Neutrophil (primary cell): ENCODE data around the gene RIMBP2.

Experiments used
- H3K27ac ChIP-seq: fragments of 200-600 bp; sonication (generic); 2 replicates; pipeline ENCODE4 v1.5.1; 2016; ENCODE audit warnings: mild to moderate bottlenecking, moderate library complexity
- H3K27me3 ChIP-seq: fragments of 200-600 bp; sonication (generic); 2 replicates; pipeline ENCODE4 v1.6.0; 2016; ENCODE audit warnings: mild to moderate bottlenecking
- H3K36me3 ChIP-seq: fragments of 200-600 bp; sonication (generic); 2 replicates; pipeline ENCODE4 v1.5.1; 2017
- H3K4me1 ChIP-seq, 2 experiments: fragments of 200-600 bp in 1 of 2; sonication (generic) in 1 of 2; 1 replicate in 1 of 2; 2 replicates in 1 of 2; pipeline versions ENCODE4 v1.5.1 to v1.6.1; 2013 to 2016; ENCODE audit warnings: low read depth in 1 of 2, low read length in 1 of 2, mild to moderate bottlenecking in 1 of 2, moderate library complexity in 1 of 2; ENCODE audit not compliant: control insufficient read depth in 1 of 2, insufficient read depth in 1 of 2
- H3K4me3 ChIP-seq, 2 experiments: fragments of 200-600 bp in 1 of 2; sonication (generic) in 1 of 2; 1 replicate in 1 of 2; 2 replicates in 1 of 2; pipeline ENCODE4 v1.5.1; 2013 to 2016; ENCODE audit warnings: low read depth in 1 of 2, low read length in 1 of 2, mild to moderate bottlenecking in 1 of 2, moderate library complexity in 1 of 2
- H3K9me3 ChIP-seq: fragments of 200-600 bp; sonication (generic); 2 replicates; pipeline ENCODE4 v1.5.1; 2016
- TF ChIP-seq, protein P1 (sequence below): fragments of 200-600 bp; sonication (generic); IDR thresholded peaks from 2 replicates; pipeline ENCODE4 v1.5.1; 2016; ENCODE audit warnings: antibody characterized with exemption

Gene RIMBP2, protein sequence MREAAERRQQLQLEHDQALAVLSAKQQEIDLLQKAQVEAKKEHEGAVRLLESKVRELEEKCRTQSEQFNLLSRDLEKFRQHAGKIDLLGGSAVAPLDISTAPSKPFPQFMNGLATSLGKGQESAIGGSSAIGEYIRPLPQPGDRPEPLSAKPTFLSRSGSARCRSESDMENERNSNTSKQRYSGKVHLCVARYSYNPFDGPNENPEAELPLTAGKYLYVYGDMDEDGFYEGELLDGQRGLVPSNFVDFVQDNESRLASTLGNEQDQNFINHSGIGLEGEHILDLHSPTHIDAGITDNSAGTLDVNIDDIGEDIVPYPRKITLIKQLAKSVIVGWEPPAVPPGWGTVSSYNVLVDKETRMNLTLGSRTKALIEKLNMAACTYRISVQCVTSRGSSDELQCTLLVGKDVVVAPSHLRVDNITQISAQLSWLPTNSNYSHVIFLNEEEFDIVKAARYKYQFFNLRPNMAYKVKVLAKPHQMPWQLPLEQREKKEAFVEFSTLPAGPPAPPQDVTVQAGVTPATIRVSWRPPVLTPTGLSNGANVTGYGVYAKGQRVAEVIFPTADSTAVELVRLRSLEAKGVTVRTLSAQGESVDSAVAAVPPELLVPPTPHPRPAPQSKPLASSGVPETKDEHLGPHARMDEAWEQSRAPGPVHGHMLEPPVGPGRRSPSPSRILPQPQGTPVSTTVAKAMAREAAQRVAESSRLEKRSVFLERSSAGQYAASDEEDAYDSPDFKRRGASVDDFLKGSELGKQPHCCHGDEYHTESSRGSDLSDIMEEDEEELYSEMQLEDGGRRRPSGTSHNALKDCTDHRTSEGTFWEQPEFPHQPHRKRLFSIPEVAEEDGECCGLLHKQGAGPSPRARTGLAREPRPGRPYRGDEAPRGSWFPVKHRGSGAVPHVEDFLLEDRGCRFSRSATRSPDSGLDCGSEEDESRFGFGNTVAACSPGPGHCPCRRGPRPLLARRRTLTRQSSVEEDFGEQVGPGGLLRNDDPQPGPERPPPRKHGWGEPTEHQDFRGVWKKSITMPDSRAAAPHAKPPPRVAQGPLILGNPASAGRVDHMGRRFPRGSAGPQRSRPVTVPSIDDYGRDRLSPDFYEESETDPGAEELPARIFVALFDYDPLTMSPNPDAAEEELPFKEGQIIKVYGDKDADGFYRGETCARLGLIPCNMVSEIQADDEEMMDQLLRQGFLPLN (N-terminal part only)

DNA sequence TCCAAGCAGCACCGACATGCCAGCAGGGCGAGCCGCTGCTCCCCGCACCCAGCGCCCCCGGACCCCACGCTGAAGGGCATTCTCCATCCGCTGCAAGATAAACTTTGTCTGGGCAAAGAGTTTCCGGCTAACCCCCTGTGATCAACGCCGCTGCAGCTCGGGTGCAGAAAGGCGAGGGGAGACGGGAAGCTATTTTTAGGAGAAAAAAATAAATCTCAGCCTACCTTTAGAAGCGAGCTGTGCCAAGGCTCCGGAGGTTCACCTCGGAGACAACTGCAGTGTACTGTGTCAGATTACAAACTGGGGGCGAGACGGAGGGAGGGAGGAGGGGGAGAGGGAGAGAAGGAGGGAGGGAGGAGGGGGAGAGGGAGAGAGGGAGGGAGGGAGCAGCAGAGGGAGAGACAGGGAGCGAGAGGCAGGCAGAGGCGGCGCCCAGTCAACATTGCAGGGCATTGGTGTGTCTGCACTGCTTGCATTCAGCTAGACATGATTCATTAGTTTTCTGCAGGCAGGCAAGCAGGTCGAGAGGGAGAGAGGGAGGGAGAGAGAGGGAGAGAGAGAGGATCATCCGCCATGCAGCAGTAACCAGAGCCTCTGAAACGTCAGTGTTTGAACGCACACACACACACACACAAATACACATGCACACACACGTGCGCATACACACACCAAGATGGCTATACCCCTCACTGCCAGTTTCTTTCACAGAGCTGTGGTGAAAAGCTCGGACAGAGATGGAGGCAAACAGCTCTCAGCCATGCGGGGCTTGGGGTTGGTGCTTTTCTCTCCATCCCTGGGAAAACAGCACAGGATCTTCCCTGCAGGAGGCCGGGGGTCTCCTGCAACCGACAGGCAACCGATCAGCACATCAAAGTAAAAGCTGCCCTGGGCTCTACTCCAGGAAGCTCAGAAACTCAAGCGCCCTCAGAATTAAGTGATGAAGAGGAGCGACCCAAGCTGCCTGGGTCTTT is at the start of gene RIMBP2:
Gene RIMBP2 (minus strand): TSS at position 302 of the 971 bp plus-strand sequence. CDS start 237,286 bp downstream, outside the sequence.
- Histone ChIP-seq H3K9me3 (no peaks in the 10 kb centered on the region), H3K4me3 (no peak within 1 kb of the TSS), H3K4me1 (no peaks in the 10 kb centered on the region), H3K36me3 (no peaks in the 10 kb centered on the region), H3K27ac (no peak within 1 kb of the TSS), H3K27me3 (peaks cover 76% of the 10 kb centered on the region)
- TF ChIP-seq, protein P1, sequence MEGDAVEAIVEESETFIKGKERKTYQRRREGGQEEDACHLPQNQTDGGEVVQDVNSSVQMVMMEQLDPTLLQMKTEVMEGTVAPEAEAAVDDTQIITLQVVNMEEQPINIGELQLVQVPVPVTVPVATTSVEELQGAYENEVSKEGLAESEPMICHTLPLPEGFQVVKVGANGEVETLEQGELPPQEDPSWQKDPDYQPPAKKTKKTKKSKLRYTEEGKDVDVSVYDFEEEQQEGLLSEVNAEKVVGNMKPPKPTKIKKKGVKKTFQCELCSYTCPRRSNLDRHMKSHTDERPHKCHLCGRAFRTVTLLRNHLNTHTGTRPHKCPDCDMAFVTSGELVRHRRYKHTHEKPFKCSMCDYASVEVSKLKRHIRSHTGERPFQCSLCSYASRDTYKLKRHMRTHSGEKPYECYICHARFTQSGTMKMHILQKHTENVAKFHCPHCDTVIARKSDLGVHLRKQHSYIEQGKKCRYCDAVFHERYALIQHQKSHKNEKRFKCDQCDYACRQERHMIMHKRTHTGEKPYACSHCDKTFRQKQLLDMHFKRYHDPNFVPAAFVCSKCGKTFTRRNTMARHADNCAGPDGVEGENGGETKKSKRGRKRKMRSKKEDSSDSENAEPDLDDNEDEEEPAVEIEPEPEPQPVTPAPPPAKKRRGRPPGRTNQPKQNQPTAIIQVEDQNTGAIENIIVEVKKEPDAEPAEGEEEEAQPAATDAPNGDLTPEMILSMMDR = no peak

DNA sequence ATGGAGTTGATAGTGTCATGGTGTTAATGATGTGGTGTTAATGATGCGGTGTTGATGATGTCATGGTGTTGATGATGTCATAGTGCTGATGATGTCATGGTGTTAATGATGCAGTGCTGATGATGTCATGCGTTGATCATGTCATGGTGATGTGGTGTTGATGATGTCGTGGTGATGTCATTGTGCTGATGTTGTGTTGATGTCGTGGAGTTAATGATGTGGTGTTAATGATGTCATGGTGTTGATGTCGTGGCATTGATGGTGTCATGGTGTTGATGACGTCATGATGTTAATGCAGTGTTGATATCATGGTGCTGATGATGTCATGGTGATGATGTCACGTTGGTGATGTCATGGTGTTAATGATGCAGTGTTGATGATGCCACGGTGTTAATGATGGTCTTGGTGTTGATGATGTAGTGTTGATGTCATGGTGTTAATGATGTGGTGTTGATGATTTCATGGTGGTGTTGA is 49.1 kb upstream of the RIMBP2 start:
- Histone ChIP-seq H3K36me3 (no peaks in the 10 kb centered on the region), H3K27ac (no peak overlapping the region), H3K27me3 (peaks cover 30% of the 10 kb centered on the region), H3K4me3 (no peak overlapping the region), H3K4me1 (no peaks in the 10 kb centered on the region), H3K9me3 (peaks cover 7% of the 10 kb centered on the region)
- TF ChIP-seq, protein P1 = no peak

DNA sequence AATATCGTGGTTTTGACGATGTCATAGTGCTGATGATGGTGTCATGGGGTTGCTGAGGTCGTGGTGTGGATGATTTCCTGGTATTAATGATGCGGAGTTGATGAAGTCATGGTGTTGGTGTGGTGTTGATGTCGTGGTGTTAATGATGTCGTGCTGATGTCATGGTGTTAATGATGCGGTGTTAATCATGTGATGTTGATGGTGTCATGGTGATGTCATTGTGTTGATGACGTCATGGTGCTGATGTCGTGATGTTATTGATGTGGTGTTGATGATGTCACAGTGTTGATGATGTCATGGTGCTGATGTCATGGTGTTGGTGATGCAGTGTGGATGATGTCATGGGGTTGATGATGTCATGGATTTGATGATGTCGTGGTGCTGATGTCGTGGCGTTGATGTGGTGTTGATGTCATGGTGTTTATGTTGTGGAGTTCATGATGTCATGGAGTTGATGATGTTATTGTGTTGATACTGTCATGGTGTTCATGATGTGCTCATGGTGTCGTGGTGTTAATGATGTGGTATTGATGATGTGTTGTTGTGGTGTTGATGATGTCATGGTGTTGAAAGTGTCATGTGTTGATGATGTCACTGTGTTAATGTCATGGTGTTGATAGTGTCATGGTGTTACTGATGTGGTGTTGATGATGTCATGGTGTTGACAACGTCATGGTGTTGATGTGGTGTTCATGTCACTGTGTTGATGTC is 48.5 kb upstream of the RIMBP2 start:
- no peak overlapping the region for H3K4me3 ChIP-seq
- H3K27me3 ChIP-seq = peaks cover 36% of the 10 kb centered on the region
- H3K27ac ChIP-seq = no peak overlapping the region
- TF ChIP-seq, protein P1 = no peak
- no peaks in the 10 kb centered on the region for H3K36me3 ChIP-seq
- peaks cover 7% of the 10 kb centered on the region for H3K9me3 ChIP-seq
- H3K4me1 ChIP-seq = no peaks in the 10 kb centered on the region

DNA sequence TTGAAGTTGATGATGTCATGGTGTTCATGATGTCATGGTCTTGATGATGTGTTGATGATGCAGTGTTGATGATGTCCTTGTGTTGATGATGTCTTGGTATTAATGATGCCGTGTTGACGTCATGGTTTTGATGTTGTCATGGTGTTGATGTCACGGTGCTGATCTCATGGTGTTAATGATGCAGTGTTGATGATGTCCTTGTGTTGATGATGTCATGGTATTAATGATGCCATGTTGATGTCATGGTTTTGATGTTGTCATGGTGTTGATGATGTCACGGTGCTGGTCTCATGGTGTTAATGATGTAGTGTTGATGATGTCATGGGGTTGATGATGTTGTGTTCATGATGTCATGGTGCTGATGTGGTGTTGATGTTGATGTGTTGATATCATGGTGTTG is 48.0 kb upstream of the RIMBP2 start:
- Histone ChIP-seq H3K27me3 (peaks cover 36% of the 10 kb centered on the region), H3K9me3 (peaks cover 7% of the 10 kb centered on the region), H3K4me1 (no peaks in the 10 kb centered on the region), H3K27ac (no peak overlapping the region), H3K4me3 (no peak overlapping the region), H3K36me3 (no peaks in the 10 kb centered on the region)
- TF ChIP-seq, protein P1 = no peak
